ENCODE data around the gene CNOT6.

Gene CNOT6

DNA sequence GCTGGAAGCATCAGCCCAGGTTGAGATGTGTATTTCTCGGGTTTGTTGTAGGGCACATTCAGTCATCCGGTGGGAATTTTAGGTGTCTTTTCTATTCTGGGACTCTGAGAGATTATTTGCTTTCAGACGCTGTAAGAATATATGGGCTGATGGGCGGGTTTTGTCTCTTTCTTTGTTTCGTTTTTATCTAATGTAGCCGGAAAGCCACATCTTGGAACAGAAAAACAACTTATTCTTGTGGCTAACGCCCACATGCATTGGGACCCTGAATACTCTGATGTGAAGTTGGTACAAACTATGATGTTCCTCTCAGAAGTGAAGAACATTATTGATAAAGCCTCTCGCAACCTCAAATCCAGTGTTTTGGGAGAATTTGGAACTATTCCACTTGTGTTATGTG lies 74.7 kb downstream of the CNOT6 start:
- no peak for DNase-seq (ENCODE audit: low read depth, low spot score)

DNA sequence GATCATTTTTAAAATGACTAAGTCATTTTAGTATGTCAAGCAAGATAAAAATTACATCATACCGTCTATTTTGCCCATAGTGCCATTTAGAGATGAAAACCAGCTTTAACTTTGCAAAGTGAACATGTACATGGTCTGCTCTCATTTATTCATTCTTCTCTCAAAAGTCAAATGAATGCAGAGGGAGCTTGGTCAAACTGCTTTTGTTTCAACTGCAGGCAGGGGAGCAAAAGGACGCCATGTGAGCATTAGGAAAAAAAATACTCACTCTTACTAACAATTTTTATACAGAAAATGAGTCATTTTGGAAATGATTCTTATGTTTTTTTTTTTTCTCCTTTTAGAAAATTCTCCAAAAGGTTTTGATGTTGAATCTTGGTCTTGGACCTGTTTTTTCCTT lies 81.4 kb downstream of the CNOT6 start:
- no peak for DNase-seq (ENCODE audit: low read depth, low spot score)

DNA sequence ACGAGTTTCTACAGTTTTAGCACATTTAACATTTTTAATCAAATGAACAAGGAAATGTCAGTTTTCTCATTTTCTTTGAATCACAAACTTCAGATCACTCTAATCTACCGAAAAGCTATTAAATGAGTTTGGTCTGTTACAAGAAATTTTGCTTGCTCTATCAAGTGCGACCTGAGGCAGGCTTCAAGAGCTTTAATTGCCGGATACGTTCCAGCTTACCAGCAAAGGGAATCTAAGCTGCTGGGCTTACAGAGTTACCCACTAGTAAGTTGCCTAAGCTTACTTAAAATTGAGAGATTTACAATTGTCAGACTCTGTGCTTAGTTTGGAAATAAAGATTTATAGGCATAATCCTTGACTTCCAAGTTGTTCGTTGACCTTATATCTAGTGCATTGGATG lies 86.5 kb downstream of the CNOT6 start:
- DNase-seq (ENCODE audit: low read depth, low spot score) = no peak

DNA sequence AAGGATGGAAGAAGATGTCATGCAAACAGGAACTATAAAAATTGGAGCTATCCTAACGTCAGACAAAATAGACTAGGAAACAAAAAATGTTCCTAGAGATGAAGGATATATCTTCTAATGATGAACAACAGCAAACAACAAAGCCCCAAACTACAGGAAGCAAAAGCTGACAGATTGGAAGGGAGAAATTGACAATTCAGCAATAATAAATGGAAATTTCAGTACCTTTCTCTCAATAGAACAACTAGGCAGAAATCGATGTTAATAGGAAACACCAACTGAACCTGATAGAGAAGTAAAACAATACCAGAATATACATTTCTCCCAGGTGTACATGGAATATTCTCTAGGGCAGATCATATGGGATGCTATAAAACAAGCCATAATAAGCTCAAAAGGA lies 89.6 kb downstream of the CNOT6 start:
- DNase-seq (ENCODE audit: low read depth, low spot score) = no peak

DNA sequence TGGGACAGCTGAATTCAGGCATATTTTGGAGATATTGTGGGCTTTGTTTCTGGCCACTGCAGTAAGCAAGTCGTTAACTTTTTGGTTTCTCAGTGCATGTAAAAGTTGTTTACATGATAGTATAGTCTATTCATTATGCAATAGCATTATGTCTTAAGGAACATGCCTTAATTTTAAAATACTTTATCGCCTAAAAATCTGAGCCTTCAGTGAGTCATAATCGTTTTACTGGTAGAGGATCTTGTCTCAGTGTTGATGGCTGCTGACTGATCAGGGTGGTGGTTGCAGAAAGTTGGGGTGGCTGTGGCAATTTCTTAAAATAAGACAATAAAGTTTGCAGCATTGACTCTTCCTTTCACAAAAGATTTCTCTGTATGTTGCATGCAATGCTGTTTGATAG lies 92.0 kb downstream of the CNOT6 start:
- DNase-seq (ENCODE audit: low read depth, low spot score) = no peak

DNA sequence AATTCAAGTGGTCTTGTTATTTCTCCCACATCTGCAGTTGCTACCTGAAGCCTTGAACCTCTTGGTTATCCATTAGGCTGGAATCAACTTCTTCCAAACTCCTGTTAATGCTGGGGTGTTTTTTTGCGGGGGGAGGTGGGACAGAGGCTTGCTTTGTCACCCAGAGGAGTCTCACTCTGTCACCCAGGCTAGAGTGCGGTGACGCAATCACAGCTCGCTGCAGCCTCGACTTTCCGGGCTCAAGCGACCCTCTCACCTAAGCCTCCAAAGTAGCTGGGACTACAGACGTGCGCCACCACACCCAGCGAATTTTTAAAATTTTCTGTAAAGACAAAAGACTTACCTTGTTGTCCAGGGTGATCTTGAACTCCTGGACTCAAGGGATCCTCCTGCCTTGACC lies 92.7 kb downstream of the CNOT6 start:
- no peak for DNase-seq (ENCODE audit: low read depth, low spot score)

DNA sequence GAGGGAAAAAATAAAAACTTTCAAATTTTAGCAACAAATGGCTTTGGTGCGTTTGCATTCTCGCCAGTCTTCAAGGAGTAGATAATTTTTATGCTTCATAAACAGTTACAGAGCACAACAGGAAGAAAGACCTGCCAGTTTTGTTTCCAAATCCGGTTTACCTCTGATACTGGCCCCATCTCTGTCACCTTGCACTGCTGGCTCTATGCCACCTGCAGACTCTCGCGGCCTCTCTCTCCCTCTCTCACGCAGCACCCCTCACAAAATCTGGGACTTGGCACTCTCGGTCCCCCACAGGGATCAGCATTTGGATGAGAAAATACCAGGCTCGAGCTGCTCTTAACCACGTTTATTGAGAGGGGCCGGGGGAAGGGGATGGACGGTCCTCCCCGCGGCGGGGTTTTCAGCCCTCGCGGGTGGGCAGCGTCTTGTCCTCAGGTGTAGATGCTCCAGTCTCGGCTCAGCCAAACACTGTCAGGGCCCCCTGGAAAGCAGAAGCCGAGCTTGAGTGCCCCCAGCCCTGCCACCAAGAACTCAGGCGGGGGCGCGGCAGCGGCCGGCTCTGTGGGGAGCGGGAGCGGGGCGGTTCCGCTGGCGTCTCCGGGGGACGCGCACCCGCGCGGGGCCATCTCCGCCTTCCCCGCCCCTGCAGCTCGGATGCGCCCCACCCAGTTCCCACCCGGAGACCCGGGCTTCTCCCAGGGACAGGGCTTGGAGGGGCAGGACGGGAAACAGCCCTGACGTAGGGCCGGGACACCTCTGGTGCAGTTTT lies 95.8 kb downstream of the CNOT6 start:
- DNase-seq (ENCODE audit: low read depth, low spot score) = no peak

DNA sequence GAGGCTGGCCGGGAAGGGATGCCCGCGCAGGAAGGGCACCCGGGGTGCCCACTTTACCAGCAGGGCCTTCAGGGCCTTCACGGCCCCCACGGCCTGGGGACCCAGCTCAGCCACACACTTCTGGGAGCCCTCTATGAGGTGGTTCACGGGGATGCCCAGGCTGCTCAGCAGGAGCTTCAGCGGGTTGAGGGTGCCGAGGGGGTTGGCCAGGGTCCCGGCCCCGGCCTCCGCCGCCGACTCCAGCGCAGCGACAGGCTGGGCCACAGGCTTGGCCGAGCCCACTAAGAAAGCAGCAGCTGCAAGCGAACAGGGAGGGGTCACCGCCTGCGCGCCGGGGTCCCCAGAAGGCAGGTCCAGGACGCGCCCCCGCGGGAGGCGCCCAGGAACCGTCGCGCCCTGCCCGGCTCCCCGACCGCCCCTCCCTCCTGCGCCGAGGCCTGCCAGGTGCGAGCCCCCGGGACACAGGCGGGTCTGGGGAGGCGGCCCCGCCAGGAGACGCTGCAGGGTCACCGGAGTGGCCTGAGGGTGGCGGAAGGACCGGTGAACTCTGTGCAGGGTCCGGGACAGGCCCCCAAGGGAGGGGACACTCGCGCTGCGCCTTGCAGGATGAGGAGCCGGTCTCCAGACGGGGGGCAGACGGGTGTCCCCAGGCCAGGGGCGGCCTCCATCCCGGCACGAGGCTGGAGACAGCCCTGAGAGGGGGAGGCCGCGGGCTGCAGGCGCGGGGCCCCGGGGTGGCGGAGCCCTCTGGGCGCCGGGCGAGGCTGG lies 96.5 kb downstream of the CNOT6 start:
- no peak for DNase-seq (ENCODE audit: low read depth, low spot score)

DNA sequence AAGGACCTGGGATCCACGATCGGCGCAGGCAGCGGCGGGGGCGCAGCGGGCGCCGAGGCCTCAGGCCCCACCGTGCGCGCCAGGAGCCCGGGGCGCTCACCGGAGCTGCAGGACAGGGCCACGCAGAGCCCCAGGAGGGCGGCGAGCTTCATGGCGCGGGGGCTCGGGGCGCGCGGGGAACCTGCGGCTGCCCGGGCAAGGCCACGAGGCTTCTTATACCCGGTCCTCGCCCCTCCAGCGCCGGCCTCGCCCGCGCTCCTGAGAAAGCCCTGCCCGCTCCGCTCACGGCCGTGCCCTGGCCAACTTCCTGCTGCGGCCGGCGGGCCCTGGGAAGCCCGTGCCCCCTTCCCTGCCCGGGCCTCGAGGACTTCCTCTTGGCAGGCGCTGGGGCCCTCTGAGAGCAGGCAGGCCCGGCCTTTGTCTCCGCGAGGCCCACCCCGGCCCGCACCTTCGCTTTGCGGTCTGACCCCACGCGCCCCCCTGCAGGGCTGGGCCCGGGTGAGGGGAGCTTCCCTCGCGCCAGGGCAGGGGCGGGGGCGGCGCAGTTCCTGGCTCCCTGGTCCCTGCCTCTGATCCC lies 97.2 kb downstream of the CNOT6 start, which contains the start of gene SCGB3A1:
SCGB3A1 (minus strand) TSS at position 189 of the 577 bp plus-strand sequence; CDS start at position 152, 37 bp downstream.
- DNase-seq (ENCODE audit: low read depth, low spot score) = no peak

DNA sequence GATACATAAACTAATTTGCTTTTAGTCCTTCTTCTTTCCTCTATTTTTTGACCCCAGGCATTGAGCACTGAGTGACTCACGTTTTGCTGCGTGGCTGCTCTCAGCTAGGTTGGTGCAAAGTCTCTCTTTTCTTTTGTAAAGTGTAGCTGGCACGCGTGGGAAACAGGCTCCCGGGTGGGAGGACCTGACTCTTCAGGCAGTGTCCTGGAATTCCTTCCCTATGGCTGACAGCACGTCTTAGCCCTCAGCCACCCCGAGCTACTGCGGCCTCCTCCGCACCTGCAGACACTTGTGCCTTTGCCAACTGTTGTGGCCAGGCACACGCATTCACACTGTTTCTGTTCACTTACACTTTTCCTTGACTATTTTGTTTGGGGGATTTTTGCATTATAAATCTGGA lies 98.0 kb downstream of the CNOT6 start:
- no peak for DNase-seq (ENCODE audit: low read depth, low spot score)

DNA sequence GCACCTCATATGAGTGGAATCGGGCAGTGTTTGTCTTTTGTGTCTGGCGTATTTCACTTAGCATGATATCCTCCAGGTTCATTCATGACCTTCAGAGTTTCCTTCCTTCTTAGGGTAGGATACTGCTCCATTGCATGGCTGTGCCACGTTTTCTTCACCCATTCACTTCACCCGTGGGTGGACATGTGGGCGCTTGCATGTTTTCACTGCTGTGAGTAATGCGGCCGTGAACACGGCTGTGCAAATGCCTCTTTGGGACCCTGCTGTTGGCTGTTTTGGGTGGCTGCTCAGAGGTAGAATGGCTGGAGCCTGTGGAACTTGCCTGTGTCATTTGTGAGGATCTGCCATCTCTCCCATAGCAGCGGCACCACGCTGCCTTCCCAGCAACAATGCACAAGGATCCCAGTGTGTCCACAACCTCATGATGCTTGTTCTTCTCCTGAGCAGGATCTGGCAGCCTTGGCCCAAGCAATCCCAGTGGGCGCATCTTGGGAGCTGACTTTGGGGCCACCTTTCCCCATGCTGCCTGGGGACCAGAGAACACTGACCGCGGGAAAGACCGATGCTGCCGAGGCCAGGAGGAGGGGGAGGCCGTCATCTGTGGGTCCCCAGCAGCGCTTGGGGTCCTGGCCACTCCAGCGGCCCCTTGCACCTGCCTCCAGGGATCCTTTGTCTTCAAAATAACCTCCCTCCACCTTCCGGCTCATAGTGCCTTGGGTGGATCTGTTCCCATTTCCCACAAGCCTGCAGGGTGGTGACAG lies 99.4 kb downstream of the CNOT6 start:
- DNase-seq (ENCODE audit: low read depth, low spot score) = no peak

DNA sequence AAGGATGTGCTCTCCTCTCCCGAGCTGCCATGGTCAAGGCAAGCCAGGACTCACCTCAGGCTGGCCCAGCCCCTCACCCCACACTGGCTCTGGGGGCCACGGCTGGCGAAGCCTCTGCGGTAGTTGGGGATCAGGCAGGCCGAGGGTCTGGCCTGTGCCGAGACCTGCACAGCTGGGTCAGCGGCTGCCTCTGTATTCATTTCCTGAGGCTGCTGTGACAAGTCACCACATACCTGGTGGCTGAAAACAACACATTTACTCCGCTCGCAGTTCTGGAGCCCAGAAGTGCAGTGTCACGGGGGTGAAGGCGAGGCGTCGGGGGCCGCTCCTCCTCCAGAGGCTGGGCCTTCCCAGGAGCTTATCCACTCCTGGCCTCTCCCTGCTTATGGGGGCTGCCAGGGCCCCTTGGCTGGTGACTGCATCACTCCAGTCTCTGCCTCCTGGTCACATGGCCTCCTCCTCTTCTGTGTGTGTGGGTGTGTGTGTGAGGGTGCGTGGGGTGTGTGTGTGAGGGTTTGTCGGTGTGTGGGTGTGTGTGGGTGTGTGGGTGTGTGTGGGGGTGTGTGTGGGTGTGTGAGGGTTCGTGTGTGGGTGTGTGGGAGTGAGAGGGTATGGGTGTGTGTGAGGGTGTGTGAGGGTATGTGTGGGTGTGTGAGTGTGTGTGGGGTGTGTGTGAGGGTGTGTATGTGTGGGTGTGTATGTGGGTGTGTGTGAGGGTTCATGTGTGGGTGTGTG lies 100.3 kb downstream of the CNOT6 start:
- DNase-seq (ENCODE audit: low read depth, low spot score) = no peak

DNA sequence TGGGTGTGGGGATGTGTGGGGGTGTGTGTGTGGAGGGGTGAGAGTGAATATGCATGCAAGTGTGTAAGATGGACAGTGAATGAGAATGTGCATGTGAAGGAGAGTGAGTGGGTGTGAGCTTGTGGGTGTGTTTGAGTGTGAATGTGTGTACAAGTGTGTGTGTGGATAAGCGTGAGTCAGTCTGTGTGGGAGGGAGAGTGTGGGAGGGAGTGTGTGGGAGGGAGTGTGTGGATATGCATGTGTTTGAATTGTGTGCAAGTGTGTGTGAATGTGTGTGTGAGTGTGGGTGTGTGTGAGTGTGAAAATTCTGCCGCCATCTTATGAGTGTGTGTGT lies 100.8 kb downstream of the CNOT6 start:
- DNase-seq (ENCODE audit: low read depth, low spot score) = no peak

DNA sequence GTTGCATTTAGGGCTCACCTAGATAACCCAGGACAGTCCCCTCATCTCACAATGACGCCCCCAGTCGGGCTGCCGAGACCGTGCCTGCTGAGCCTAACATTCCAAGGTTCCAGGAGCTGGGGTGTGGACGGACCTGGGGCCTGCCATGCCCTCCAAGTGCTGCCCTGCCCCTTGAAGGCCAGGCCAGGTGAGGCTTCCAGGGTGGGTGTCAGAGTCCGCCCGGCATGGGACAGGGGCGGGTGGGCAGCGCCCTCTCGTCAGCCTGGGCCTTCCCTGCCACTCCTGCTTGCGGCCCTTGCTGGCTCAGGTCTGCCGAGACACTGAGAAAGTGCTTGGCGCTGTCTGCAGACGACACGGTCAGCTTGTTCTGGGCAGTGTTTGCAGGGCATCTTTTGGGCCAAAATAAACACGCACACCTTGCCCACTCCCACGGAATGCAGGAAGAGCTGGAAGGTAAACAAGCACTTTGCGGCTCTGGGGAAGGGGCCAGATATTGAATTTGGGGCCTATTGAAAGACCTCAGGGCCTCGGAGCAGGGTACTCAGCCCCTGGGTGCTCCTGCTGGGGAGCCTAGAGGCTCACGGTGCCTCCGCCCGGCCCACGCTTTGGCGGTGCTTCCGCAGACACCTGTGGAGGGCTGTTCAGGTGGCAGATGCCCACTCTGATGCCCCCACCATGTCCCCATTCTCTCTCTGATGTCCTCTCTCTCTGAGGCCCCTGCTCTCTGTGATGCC lies 101.4 kb downstream of the CNOT6 start:
- no peak for DNase-seq (ENCODE audit: low read depth, low spot score)

DNA sequence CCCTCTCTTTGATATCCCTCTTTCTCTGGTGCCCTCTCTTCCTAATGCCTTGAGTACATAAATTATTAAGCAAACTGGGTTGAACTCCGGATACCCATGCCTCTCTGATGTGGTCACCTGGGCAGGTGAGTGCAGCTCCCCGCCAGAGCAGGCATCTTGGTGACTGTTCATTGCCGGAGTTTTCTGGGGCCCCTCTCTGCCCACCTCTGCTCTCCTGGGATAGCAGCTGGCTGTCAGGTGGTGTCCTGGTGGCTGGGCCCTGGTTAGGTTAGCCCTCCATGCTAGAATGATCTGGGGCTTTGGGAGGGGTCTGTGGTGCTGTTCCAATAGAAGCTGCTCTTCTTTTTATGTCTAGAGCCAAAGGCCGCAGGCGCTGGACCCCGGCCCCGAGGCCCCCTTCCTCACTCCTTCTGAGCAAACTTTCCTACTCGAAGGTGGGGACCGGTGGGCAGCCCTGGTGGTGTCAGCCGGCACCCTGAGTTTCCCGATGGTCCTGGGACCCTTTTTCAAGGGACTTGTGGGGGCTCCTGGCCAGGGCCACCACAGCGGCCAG lies 102.0 kb downstream of the CNOT6 start:
- DNase-seq (ENCODE audit: low read depth, low spot score) = no peak

DNA sequence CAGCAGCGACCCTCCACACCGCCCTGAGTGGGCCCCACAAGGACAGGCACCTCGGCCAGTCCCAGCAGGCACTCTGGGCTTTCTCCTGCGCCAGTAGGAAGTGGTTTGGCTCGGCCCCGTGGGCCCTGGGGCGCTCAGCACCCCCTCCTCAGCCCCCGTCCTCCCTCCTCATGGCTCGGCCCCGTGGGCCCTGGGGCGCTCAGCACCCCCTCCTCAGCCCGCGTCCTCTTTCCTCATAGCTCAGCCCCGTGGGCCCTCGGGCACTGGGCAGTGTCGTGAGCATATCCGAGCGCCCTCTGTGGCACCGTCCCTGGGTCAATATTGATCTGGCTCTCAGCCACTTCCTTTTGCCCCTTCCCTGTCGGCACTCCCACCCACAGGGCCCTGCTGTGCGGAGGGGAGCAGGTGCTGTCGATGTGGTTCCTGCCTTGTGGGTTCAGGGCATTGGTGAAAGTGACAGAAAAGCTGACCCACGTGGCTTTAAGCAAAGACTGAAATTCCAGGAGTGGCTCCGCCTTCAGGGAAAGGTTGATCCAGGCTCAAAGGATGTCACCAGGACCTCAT lies 102.6 kb downstream of the CNOT6 start:
- DNase-seq (ENCODE audit: low read depth, low spot score) = no peak

DNA sequence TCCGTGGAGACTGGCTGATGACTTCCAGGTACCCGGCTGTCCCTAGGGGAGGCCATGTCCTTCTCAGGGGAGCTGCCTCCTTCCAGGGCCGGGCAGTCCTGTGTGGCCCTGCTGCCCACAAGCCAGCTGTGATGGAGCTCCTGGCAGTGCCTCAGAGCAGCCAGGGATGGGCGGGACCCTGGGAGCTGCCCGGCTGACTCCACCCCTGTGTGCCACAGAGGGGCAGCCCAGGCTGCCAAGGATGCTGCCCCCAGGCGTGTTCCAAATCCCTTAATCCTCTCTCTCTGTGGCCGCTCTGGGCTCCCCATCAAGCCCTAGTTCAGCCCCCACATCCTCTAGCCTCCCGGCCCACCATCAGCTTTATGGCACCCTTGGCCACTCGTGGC lies 104.1 kb downstream of the CNOT6 start:
- DNase-seq (ENCODE audit: low read depth, low spot score) = no peak

DNA sequence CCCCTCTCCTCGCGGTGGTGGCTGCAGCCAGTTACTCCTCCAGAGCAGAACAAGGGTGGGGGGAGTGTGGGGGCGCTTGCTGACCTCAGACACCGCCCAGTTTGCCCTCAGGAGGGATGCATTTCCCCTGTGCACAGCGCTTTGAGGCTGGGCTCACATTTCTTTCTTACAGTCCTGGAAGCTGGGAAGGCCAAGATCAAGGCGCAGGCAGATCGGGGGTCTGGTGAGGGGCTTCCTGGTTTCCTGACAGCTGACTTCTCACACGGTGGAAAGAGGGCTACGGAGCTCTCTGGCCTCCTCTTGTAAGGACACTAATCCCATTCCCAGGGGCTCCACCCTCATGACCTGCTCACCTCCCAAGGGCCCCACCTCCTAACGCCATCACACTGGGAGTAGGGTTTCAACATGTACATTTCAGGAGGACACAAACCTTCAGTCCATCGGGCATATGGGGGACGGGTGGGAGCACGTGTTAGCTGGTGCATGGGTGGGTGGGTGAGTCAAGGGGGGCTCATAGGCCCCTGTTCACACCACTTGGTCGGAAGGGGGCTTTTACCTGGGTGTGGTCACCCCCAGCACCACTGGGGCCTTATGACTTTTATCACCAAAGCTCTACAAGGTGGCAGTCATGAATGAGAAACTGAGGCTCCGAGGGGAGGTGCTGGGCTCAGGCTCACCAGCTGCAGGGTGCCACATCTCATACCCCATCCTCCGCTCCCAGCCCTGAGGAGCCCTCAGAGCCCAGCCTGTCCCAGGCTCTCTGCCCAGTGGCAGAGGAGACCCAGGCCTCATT lies 104.8 kb downstream of the CNOT6 start:
- DNase-seq (ENCODE audit: low read depth, low spot score) = no peak

DNA sequence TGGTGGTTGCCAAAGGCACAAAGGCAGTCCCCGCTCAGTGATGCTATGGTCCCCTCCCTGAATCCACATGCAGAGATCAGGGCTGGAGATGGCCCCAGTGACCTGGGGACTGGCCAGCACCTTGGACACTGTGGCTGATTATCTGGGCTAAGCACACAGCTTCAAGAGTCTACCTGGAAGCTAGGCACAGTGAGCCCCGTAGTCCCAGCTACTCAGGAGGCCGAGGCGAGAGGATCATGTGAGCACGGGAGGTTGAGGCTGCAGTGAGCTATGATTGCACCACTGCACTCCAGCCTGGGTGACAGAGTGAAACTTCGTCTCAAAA lies 105.4 kb downstream of the CNOT6 start:
- DNase-seq (ENCODE audit: low read depth, low spot score) = no peak

Data from activated naive CD8-positive, alpha-beta T cell treated with anti-CD3 and anti-CD28 coated beads, Interleukin-2, amount 50 U/mL, for 16 hours (primary cell).